ENCODE data around the gene HSD17B3.

HSD17B3 gene

DNA sequence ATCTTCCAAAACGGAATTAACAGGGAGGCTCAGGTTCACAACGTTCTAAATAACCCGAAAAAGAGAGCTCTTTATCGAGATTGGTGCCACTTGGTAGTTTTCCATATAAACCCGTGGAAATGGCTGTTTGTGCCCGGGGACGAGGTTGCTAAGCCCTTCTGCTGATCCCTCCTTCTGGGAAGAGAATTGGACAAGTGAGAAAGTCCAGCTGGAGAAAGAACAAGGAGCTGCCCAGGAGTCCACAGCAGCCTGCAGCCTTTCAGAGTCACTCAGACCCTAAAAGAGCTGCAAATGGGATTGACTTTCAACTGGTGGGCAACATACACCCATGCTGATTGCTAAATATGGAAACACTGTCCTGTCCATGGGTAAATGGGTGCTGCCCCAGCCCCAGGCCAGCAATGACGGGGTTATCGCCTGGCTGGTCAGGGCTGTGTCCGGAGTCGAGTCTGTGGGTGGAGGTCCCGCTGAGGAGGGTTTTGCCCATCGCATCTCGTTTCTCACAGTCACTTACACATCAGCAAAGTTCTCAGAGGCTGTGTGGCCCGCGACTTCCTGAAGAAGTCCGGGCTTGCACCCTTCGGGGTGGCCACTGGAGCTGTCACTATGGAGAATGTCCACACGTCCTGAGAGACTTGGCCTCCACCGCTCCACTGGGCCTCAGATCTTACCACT, 40.7 kb upstream of the HSD17B3 start:
- no peak overlapping the region for H2AFZ ChIP-seq (ENCODE audit: low read depth, low read length, severe bottlenecking)
- no peaks in the 10 kb centered on the region for H3K9me3 ChIP-seq (ENCODE audit: insufficient read depth, low read length)
- H3K79me2 ChIP-seq (ENCODE audit: insufficient read depth, low read length): no peaks in the 10 kb centered on the region
- H3K27me3 ChIP-seq (ENCODE audit: low read length): no peaks in the 10 kb centered on the region
- H3K9ac ChIP-seq (ENCODE audit: low read length): no peak overlapping the region
- no peaks in the 10 kb centered on the region for H3K36me3 ChIP-seq (ENCODE audit: low read length)
- TF ChIP-seq, protein P1, sequence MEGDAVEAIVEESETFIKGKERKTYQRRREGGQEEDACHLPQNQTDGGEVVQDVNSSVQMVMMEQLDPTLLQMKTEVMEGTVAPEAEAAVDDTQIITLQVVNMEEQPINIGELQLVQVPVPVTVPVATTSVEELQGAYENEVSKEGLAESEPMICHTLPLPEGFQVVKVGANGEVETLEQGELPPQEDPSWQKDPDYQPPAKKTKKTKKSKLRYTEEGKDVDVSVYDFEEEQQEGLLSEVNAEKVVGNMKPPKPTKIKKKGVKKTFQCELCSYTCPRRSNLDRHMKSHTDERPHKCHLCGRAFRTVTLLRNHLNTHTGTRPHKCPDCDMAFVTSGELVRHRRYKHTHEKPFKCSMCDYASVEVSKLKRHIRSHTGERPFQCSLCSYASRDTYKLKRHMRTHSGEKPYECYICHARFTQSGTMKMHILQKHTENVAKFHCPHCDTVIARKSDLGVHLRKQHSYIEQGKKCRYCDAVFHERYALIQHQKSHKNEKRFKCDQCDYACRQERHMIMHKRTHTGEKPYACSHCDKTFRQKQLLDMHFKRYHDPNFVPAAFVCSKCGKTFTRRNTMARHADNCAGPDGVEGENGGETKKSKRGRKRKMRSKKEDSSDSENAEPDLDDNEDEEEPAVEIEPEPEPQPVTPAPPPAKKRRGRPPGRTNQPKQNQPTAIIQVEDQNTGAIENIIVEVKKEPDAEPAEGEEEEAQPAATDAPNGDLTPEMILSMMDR (IDR thresholded peaks at IDR 0.05; ENCODE audit: insufficient read depth, low read length, poor library complexity, severe bottlenecking): no peak
- TF ChIP-seq EZH2phosphoT487 (conservative IDR thresholded peaks at IDR 0.05; ENCODE audit: low read length): no peak
- H3K4me3 ChIP-seq (ENCODE audit: insufficient read depth, low read length, poor library complexity, severe bottlenecking): no peak overlapping the region
- no peaks in the 10 kb centered on the region for H3F3A ChIP-seq (ENCODE audit: insufficient read depth)
- H3K9me2 ChIP-seq (replicated peaks; ENCODE audit: insufficient read depth, low read length): no peaks in the 10 kb centered on the region
- H3K4me2 ChIP-seq (ENCODE audit: low read depth, low read length, poor library complexity, severe bottlenecking): no peak overlapping the region
- no peak overlapping the region for H3K27ac ChIP-seq (ENCODE audit: low read depth, low read length)
- H4K20me1 ChIP-seq (ENCODE audit: low read depth, low read length): no peaks in the 10 kb centered on the region

DNA sequence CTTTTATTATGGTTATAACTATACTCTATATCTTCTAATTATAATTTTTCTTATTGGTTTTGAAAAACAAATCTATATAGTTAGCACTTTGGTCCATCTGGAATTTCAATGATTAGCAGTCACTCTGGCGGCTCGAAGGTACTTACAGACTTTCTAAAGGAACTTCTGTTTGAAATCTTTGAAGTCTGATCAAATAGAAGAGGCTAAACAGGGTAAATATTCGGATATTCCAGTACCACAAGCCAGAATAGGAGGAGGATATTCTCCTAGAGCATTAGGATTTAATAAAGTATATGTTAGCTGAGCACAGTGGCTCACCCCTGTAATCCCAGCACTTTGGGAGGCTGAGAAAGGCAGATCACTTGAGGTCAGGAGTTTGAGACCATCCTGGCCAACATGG, 38.7 kb upstream of the HSD17B3 start:
- H3K4me3 ChIP-seq (ENCODE audit: insufficient read depth, low read length, poor library complexity, severe bottlenecking): no peak overlapping the region
- H3K4me2 ChIP-seq (ENCODE audit: low read depth, low read length, poor library complexity, severe bottlenecking): no peak overlapping the region
- no peaks in the 10 kb centered on the region for H3K27me3 ChIP-seq (ENCODE audit: low read length)
- no peaks in the 10 kb centered on the region for H3K36me3 ChIP-seq (ENCODE audit: low read length)
- no peaks in the 10 kb centered on the region for H3K9me3 ChIP-seq (ENCODE audit: insufficient read depth, low read length)
- no peak overlapping the region for H3K27ac ChIP-seq (ENCODE audit: low read depth, low read length)
- no peaks in the 10 kb centered on the region for H3F3A ChIP-seq (ENCODE audit: insufficient read depth)
- H4K20me1 ChIP-seq (ENCODE audit: low read depth, low read length): no peaks in the 10 kb centered on the region
- H2AFZ ChIP-seq (ENCODE audit: low read depth, low read length, severe bottlenecking): no peak overlapping the region
- H3K9ac ChIP-seq (ENCODE audit: low read length): no peak overlapping the region
- H3K9me2 ChIP-seq (replicated peaks; ENCODE audit: insufficient read depth, low read length): no peaks in the 10 kb centered on the region
- no peaks in the 10 kb centered on the region for H3K79me2 ChIP-seq (ENCODE audit: insufficient read depth, low read length)
- no peak for TF ChIP-seq EZH2phosphoT487 (conservative IDR thresholded peaks at IDR 0.05; ENCODE audit: low read length)
- TF ChIP-seq, protein P1 (IDR thresholded peaks at IDR 0.05; ENCODE audit: insufficient read depth, low read length, poor library complexity, severe bottlenecking): no peak

DNA sequence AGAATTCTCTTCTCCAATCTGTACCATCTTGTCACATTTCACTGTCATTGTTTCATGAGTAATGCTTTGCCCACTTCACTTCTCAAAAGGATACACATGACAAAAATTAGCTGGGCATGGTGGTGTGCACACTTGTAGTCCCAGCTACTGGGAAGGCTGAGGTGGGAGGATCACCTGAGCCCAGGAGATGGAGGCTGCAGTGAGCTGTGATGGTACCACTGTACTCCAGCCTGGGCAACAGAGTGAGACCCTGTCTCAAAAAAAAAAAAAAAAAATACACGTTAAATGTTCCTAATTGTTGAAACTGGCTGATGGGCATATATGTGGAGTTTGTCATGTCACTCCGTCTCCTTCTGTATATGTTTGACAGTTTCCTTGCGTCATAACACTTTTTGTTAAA, 36.3 kb upstream of the HSD17B3 start:
- H3K27ac ChIP-seq (ENCODE audit: low read depth, low read length): no peak overlapping the region
- H3K79me2 ChIP-seq (ENCODE audit: insufficient read depth, low read length): no peaks in the 10 kb centered on the region
- H4K20me1 ChIP-seq (ENCODE audit: low read depth, low read length): no peaks in the 10 kb centered on the region
- H2AFZ ChIP-seq (ENCODE audit: low read depth, low read length, severe bottlenecking): no peak overlapping the region
- H3K4me3 ChIP-seq (ENCODE audit: insufficient read depth, low read length, poor library complexity, severe bottlenecking): no peak overlapping the region
- no peak overlapping the region for H3K9ac ChIP-seq (ENCODE audit: low read length)
- no peaks in the 10 kb centered on the region for H3K36me3 ChIP-seq (ENCODE audit: low read length)
- no peaks in the 10 kb centered on the region for H3K9me2 ChIP-seq (replicated peaks; ENCODE audit: insufficient read depth, low read length)
- no peaks in the 10 kb centered on the region for H3K27me3 ChIP-seq (ENCODE audit: low read length)
- H3F3A ChIP-seq (ENCODE audit: insufficient read depth): no peaks in the 10 kb centered on the region
- no peak for TF ChIP-seq EZH2phosphoT487 (conservative IDR thresholded peaks at IDR 0.05; ENCODE audit: low read length)
- TF ChIP-seq, protein P1 (IDR thresholded peaks at IDR 0.05; ENCODE audit: insufficient read depth, low read length, poor library complexity, severe bottlenecking): no peak
- no peak overlapping the region for H3K4me2 ChIP-seq (ENCODE audit: low read depth, low read length, poor library complexity, severe bottlenecking)
- H3K9me3 ChIP-seq (ENCODE audit: insufficient read depth, low read length): no peaks in the 10 kb centered on the region

Data from SU-DHL-6 (cell line).